Right renal cortex interstitium (tissue), 3 donors: ENCODE results near the gene SPATA13. TPM values are rescaled to one million over a fixed set of nuclear protein-coding genes. Genes with fewer than 3 reads are reported as not detected.
"Not testable (repeated sequence)": the region's sequence is repeated elsewhere in the genome, so short reads cannot be mapped to it uniquely, and the experiment has no call there.

ENCODE experiments used
- DNase-seq, 3 donors: peaks; one replicate each; pipeline ENCODE4 v3.0.0-alpha.2; 2013; ENCODE audit warnings: low read depth in 3 of 3, low spot score in 2 of 3
- polyA plus RNA-seq, 3 donors: library from polyadenylated mRNA; unstranded; fragments of 120-200 nt; gene quantifications; one replicate each; pipeline ENCODE4 v1.2.1, GENCODE V29; 2013; ENCODE audit not compliant: insufficient read length in 3 of 3

The SPATA13 gene
- polyA plus RNA-seq, 3 donors, result 52.4 to 58.5 (median 56.4) TPM

GRCh38 chr13:24192057-24192810 is 31.7 kb downstream of the SPATA13 start:
- DNase-seq, result no peak

DNA sequence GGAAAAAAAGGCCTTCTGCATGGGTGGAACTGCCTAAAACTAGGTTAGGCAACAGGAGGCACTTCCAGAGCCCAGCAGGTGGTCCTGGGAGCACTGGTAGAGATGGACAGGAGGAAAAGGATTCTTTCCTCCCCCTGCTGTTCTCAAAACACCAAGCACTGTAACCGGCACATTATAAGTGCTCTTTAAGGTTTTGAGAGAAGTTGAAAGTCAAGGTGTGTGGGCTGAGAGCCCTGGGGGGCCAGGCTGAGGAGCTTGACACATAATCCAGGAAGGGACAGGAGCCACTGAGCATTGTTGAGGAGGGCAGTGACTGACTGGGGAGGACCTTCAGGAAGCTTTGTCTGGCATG is 32.3 kb downstream of the SPATA13 start:
- no peak for DNase-seq

DNA sequence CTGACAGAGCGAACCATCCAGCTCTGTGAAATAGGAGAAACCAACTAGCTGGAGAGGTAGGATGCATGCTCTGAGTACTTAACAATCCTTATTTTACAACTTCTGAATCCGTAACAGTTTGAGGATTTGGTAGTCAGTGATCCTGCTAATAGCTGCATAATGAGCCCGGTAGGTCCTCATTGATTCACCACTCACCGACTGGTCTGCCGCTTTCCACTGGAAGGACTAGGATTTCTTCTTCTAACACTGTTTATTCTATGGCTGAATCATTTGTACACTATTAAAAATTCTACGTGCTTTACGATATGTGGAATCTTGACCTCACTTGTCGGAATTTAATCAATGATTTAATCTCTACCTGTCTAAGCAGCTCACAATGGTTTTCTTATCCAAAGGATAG is 33.9 kb downstream of the SPATA13 start:
- DNase-seq, result no peak

- DNase-seq, result no peak
These were observed 35.1 kb downstream of the SPATA13 start for GRCh38 chr13:24195626-24196025.

DNA sequence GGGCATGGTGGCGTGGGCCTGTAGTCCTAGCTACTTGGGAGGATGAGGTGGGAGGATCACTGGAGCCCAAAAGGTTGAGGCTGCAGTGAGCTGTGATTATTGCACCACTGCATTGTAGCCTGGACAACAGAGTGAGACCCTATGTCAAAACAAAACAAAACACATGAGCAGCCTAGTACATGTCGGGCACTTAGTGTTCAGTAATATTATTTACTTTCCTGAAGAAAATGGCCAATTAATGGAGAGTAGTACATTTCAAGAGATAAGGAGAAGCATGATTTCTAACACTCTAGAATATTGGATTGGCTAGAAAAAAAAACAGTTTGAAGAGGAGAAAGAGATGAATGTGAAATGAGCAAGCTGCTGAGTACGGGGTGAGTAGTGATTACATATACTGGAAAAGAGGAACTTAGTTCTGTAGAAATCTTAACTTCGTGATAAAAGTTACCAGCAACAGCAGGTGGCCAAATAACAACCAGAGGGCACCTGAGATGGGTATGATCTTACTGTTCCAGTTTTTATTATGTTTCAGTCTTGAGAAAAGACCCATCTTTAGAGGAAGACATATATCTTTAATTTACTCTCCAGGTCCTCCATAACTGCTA is 36.2 kb downstream of the SPATA13 start:
- DNase-seq, result no peak

GRCh38 chr13:24199016-24199415 is 38.5 kb downstream of the SPATA13 start:
- DNase-seq, result no peak

GRCh38 chr13:24202215-24202614 is 41.7 kb downstream of the SPATA13 start:
- no peak for DNase-seq

DNA sequence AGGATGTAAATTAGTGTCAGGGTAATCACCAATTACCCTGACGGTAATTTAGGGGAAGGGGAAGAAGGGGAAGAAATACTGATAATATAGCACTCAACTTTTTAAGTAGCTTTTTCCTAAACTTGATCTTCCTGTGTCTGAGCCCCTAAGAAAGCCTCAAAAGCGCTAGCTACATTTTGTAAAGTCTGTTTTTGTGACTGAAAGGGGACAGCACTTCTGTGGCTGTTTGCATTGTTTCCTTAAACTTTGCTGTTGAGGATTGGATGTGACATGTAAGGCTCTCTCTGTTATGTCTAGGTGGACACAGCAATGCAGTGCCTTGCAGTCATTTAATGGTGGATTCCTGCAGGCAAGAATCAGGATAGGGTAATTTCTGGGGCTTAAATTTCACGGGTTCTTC is 42.8 kb downstream of the SPATA13 start:
- no peak for DNase-seq

- no peak for DNase-seq
These were observed 43.3 kb downstream of the SPATA13 start for GRCh38 chr13:24203811-24204210.

GRCh38 chr13:24205076-24205475 is 44.6 kb downstream of the SPATA13 start:
- DNase-seq, result not testable (repeated sequence)

GRCh38 chr13:24207841-24208667 is 47.5 kb downstream of the SPATA13 start:
- no peak for DNase-seq

- no peak for DNase-seq
These were observed 48.6 kb downstream of the SPATA13 start for GRCh38 chr13:24209138-24209537.

DNA sequence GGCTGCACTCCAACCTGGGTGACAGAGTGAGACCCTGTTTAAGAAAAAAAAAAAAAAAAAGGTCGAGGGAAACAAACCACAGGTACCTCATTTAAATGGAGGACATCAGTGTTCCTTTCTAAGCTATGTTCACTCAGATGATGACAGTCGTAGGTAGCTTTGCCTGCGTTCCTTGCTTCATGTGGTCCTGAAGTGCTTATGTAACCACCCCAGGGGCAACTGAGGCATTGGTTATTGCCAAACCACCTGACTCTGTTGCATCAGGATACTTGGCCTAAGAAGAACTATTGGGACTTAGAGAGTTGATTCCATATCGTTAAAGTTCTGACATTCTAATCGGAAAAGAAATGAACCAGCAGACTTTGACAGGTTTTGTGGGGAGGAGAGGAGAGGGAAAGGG is 51.7 kb downstream of the SPATA13 start:
- DNase-seq, result no peak

- no peak for DNase-seq
These were observed 52.2 kb downstream of the SPATA13 start for GRCh38 chr13:24212674-24213073.

GRCh38 chr13:24213932-24214331 is 53.4 kb downstream of the SPATA13 start:
- no peak for DNase-seq

GRCh38 chr13:24214528-24214927 is 54.0 kb downstream of the SPATA13 start:
- DNase-seq, result no peak

DNA sequence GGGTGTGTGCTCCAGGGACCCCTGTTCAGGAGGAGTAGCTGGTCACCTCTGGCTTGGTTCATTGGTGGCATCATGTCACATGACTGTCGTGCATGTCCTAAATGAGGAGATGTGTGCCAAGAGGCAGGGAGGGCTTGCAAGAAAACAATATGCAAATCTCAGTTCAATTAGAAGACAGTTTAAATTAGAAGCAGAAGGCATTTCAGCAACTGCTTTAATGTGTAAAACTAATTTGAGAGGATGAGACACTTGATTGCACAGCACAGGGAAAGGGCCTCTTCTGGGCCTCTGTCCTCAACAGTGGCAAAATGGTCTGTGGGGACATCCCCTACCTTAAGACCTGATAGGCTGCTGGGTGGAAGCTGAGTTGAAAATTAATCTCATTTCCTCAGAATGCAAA is 54.6 kb downstream of the SPATA13 start:
- DNase-seq, result no peak

GRCh38 chr13:24215732-24216131 is 55.2 kb downstream of the SPATA13 start:
- peak in 1 of 3 donors; percentile 34 for DNase-seq

- DNase-seq, result no peak
These were observed 55.7 kb downstream of the SPATA13 start for GRCh38 chr13:24216176-24216575.

GRCh38 chr13:24216779-24217178 is 56.3 kb downstream of the SPATA13 start:
- DNase-seq, result not testable (repeated sequence)

GRCh38 chr13:24217601-24218281 is 57.2 kb downstream of the SPATA13 start:
- DNase-seq, result no peak
